Measurements from ENCODE around the gene BACH2. TPM values are rescaled to one million over a fixed set of nuclear protein-coding genes. Genes with fewer than 3 reads are reported as not detected.

BACH2 gene
- total RNA-seq, 4 donors from 2014 or later, result 8.5 to 20.0 (median 13.3) TPM

DNA sequence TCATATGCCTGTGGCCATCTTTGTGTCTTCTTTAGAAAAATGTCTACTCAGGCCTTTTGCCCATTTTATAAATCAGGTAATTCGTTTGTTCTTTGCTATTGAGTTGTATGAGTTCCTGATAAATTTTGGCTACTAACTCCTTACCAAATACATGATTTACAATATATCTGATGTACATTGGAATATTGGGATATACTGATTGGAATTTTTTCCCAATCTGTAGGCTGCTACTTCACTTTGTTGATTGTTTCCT lies 39.2 kb downstream of the BACH2 start:
- DNase-seq (ENCODE audit: low spot score in 2 of 2), result no peak
- TF ChIP-seq, protein P1, sequence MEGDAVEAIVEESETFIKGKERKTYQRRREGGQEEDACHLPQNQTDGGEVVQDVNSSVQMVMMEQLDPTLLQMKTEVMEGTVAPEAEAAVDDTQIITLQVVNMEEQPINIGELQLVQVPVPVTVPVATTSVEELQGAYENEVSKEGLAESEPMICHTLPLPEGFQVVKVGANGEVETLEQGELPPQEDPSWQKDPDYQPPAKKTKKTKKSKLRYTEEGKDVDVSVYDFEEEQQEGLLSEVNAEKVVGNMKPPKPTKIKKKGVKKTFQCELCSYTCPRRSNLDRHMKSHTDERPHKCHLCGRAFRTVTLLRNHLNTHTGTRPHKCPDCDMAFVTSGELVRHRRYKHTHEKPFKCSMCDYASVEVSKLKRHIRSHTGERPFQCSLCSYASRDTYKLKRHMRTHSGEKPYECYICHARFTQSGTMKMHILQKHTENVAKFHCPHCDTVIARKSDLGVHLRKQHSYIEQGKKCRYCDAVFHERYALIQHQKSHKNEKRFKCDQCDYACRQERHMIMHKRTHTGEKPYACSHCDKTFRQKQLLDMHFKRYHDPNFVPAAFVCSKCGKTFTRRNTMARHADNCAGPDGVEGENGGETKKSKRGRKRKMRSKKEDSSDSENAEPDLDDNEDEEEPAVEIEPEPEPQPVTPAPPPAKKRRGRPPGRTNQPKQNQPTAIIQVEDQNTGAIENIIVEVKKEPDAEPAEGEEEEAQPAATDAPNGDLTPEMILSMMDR (IDR thresholded peaks at IDR 0.05), result no peak
- TF ChIP-seq POLR2A (IDR thresholded peaks at IDR 0.05), result no peak
- TF ChIP-seq EP300 (IDR thresholded peaks at IDR 0.05), result no peak
- Histone ChIP-seq H3K9me3 (no peaks in the 10 kb centered on the region), H3K4me1 (no peaks in the 10 kb centered on the region), H3K36me3 (no peaks in the 10 kb centered on the region), H3K4me3 (no peak overlapping the region), H3K27me3 (no peaks in the 10 kb centered on the region), H3K27ac (no peak overlapping the region)
- 97% methylated on average over 1 of the region's 1 CpG for WGBS

DNA sequence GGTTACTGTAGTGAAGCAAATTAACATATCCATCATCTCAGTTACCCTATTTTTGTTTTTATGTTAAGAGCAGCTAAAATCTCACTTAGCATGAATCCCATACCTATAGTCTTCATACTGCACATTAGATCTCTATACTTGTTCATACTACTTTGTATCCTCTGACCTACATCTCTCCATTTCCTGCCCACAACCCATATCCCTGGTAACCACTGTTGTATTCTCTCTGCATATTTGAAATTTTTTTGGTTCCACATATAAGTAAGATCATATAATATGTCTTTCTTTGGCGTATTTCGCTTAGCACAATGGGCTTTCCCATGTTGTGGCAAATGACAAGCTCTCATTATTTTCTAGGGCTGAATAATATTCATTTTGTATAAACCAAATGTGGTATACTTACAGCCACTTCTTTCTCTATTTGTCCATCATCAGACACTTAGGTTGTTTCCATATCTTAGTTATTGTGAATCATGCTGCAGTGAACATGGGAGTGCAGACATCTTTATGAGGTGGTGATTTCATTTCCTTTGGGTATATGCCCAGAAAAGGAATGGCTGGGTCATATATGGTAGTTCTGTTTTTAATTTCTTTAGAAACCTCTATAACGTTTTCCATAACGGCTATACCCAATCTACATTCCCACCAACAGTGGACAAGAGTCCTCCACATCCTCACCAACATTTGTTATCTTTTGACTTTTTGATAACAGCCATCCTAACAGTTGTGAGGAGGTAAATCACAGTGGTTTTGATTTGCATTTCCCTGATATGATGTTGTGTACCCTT lies 39.8 kb downstream of the BACH2 start:
- Histone ChIP-seq H3K9me3 (no peaks in the 10 kb centered on the region), H3K27me3 (no peaks in the 10 kb centered on the region), H3K4me1 (no peaks in the 10 kb centered on the region), H3K36me3 (no peaks in the 10 kb centered on the region), H3K27ac (no peak overlapping the region), H3K4me3 (no peak overlapping the region)
- 74% methylated on average over 4 of the region's 4 CpGs for WGBS
- no peak for DNase-seq (ENCODE audit: low spot score in 2 of 2)
- TF ChIP-seq EP300 (IDR thresholded peaks at IDR 0.05) (no peak), POLR2AphosphoS5 (IDR thresholded peaks at IDR 0.05) (no peak), POLR2A (IDR thresholded peaks at IDR 0.05) (no peak)
- TF ChIP-seq, protein P1 (IDR thresholded peaks at IDR 0.05), result no peak

DNA sequence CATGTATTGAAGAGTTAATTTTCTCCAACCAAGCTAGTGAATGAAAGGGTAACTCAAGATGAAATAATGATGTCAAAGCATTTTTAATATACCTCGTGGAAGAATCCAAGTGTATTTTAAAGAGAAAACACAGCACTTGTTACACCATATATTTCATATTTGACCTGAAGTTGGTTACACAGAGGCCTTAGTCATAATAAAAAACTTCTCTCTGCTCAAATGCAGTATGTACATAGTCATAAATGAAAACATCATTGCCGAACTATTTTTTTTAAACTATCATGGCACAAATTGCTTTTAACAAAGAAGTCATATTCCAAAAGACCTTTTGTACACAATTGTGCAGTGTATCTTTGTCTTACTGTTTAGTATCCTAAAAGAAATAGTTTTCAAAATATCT lies 43.0 kb downstream of the BACH2 start:
- no peaks in the 10 kb centered on the region for H3K9me3 ChIP-seq
- no peaks in the 10 kb centered on the region for H3K36me3 ChIP-seq
- no peak for TF ChIP-seq EP300 (IDR thresholded peaks at IDR 0.05)
- TF ChIP-seq POLR2AphosphoS5 (IDR thresholded peaks at IDR 0.05), result no peak
- TF ChIP-seq POLR2A (IDR thresholded peaks at IDR 0.05), result no peak
- TF ChIP-seq, protein P1 (IDR thresholded peaks at IDR 0.05), result no peak
- no peak overlapping the region for H3K27ac ChIP-seq
- 74% methylated on average over 2 of the region's 2 CpGs for WGBS
- DNase-seq (ENCODE audit: low spot score in 2 of 2), result no peak
- no peak overlapping the region for H3K4me3 ChIP-seq
- no peaks in the 10 kb centered on the region for H3K4me1 ChIP-seq
- H3K27me3 ChIP-seq, result no peaks in the 10 kb centered on the region

DNA sequence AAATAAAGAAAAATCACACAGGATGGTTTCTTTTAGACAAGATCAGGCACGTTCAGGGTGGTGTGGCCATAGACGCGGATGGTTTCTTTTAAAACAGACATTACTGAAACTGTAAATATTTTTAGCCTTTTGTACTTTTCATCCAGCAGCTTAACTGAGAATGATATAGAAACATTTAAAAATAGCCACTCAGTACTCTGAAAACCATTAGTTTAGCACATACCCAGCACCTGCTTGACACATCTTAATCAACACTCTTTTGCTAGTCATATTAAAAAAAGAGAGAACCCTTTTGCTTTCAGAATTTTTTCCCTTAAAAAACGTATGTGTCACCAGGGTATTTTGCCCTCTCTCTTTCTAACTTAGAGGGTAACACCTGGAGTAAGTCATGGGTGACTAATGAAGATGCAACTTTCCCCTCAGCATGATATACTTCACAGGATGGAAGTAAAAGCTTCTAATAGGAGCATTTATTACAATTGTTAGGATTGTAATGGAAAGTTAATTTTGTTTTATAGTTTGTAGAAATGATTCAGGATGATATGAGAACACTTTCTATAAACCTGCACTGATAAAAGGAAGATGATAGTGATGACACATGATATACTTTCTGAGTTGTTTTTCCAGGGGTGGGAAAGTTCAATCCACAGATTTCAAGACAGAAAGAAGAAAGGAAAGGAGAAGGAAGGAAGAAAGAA lies 45.2 kb downstream of the BACH2 start:
- H3K9me3 ChIP-seq, result no peaks in the 10 kb centered on the region
- H3K27ac ChIP-seq, result no peak overlapping the region

DNA sequence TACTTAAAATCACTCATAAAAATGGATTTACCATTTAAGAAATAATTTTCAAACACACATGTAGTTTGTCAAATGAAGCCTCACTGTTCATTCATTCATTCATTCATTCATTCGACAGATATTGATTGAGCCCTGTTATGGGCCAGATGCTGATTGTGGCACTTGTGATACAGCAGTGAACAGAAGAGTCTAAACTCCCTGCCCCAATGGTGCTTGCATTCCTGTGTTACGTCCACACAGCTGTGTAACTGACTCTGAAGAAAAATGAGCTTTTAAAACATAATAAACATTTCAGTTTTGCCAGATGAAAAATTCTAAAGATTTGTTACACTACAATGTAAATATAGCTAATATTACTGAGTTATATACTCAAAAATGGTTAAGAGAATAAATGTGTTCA lies 46.2 kb downstream of the BACH2 start:
- Histone ChIP-seq H3K27me3 (no peaks in the 10 kb centered on the region), H3K27ac (no peak overlapping the region), H3K36me3 (no peaks in the 10 kb centered on the region), H3K4me3 (no peak overlapping the region), H3K4me1 (no peaks in the 10 kb centered on the region), H3K9me3 (no peaks in the 10 kb centered on the region)
- TF ChIP-seq POLR2A (IDR thresholded peaks at IDR 0.05) (no peak), POLR2AphosphoS5 (IDR thresholded peaks at IDR 0.05) (no peak), EP300 (IDR thresholded peaks at IDR 0.05) (no peak)
- TF ChIP-seq, protein P1 (IDR thresholded peaks at IDR 0.05), result no peak
- no peak for DNase-seq (ENCODE audit: low spot score in 2 of 2)
- WGBS, result 95% methylated on average over 2 of the region's 2 CpGs

More for the DNA sequence above, 45.2 kb downstream of the BACH2 start:
- DNase-seq (ENCODE audit: low spot score in 2 of 2), result no peak
- H3K4me1 ChIP-seq, result no peaks in the 10 kb centered on the region
- 69% methylated on average over 4 of the region's 4 CpGs for WGBS
- H3K27me3 ChIP-seq, result no peaks in the 10 kb centered on the region
- no peak overlapping the region for H3K4me3 ChIP-seq
- TF ChIP-seq POLR2A (IDR thresholded peaks at IDR 0.05) (no peak), EP300 (IDR thresholded peaks at IDR 0.05) (no peak), POLR2AphosphoS5 (IDR thresholded peaks at IDR 0.05) (no peak)
- TF ChIP-seq, protein P1 (IDR thresholded peaks at IDR 0.05), result no peak
- no peaks in the 10 kb centered on the region for H3K36me3 ChIP-seq
